Mesodermal cell (in vitro differentiated cells): ENCODE data around the gene NOVA1.

ENCODE experiments used
- H3K27ac ChIP-seq: 2 replicates; pipeline ENCODE4 v1.7.0; 2013; ENCODE audit warnings: mild to moderate bottlenecking, low read depth, low read length, moderate library complexity; ENCODE audit not compliant: severe bottlenecking
- H3K36me3 ChIP-seq: 2 replicates; pipeline ENCODE4 v1.7.1; 2013; ENCODE audit warnings: mild to moderate bottlenecking, low read length, moderate library complexity; ENCODE audit not compliant: control insufficient read depth, insufficient read depth
- H3K4me1 ChIP-seq: one replicate; pipeline ENCODE4 v1.7.1; 2013; ENCODE audit warnings: mild to moderate bottlenecking, low read length; ENCODE audit not compliant: insufficient read depth, control insufficient read depth, poor library complexity, severe bottlenecking
- H3K4me3 ChIP-seq: 2 replicates; pipeline ENCODE4 v1.7.0; 2013; ENCODE audit warnings: low read length, control low read depth, mild to moderate bottlenecking; ENCODE audit not compliant: insufficient read depth, poor library complexity, severe bottlenecking; ENCODE audit errors: extremely low read depth
- H3K9me3 ChIP-seq: 2 replicates; pipeline ENCODE4 v1.7.1; 2013; ENCODE audit warnings: mild to moderate bottlenecking, low read length, moderate library complexity; ENCODE audit not compliant: control insufficient read depth
- WGBS, 2 experiments: methylation state at CpG; one replicate each; pipeline ENCODE4 v1.1.5; 2013; ENCODE audit warnings: missing lambda C conversion rate in 2 of 2; ENCODE audit not compliant: insufficient coverage in 2 of 2; 5-methylcytosine and 5-hydroxymethylcytosine counted together

Gene NOVA1

DNA sequence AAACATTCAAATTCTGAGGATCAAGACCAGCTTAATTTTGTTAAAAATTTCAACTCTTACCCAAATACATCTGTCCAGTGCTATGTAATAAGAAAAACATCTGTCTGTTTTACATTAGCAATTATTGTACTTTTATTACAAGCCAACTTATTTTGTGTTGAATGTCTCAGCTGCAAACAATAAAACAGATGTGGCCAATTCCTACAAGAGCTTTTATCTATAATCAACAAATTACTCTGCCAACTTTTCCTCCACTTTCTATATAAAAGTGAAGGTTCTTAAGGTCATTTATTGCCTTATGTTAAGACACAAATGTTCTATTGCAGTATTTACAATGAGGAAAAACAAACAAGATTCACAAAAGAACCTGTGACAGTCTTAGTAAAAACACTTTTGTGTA, 72.7 kb downstream of the NOVA1 start:
- no peak overlapping the region for H3K4me3 ChIP-seq

DNA sequence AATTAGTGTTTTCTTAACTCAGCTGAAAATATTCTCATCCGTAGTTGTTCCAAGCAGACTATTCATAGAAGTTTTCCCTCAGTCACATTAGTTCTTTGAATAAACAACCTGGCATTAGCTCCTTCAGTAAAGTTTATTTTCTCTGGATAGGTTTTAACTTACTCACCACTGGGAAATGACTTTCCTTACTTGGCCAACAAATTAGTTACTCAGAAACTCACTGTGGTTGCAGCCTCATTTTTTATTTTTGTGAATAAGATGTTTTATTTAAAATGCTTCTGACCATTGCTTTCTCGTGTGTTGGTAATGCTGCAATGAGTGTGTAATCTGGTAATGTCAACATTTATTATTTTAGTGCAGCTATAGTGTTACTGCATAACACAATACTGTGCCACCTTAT, 74.9 kb downstream of the NOVA1 start:
- Histone ChIP-seq H3K9me3 (no peaks in the 10 kb centered on the region), H3K4me3 (no peak overlapping the region)

More for the DNA sequence above, 72.7 kb downstream of the NOVA1 start:
- H3K27ac ChIP-seq: no peak overlapping the region
- H3K9me3 ChIP-seq: no peaks in the 10 kb centered on the region
- peaks cover 4% of the 10 kb centered on the region for H3K4me1 ChIP-seq
- H3K36me3 ChIP-seq: no peaks in the 10 kb centered on the region

DNA sequence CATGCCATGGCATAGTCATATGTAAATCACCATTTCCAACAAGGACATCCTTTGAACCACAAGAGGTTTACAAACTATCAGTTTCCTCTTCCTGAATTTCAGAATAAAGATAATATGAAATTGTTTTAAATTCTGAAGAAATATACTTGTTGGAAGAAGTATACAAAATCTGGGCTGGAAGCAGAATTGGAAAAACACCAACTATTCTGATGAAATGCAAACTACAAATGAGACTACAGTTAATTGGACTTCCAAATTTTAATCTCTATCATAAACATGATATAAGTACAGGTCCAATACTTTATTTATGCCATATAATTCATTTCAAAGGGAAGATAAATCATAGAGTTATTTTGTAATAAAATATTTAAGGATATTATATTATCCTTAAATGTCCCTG, 80.1 kb downstream of the NOVA1 start:
- H3K9me3 ChIP-seq: no peaks in the 10 kb centered on the region
- no peak overlapping the region for H3K27ac ChIP-seq
- H3K4me1 ChIP-seq: peaks cover under 1% of the 10 kb centered on the region
- H3K4me3 ChIP-seq: no peak overlapping the region
- no peaks in the 10 kb centered on the region for H3K36me3 ChIP-seq

More for the DNA sequence above, 74.9 kb downstream of the NOVA1 start:
- Histone ChIP-seq H3K4me1 (peaks cover 4% of the 10 kb centered on the region), H3K27ac (no peak overlapping the region), H3K36me3 (no peaks in the 10 kb centered on the region)
- WGBS, 2 experiments: no CpG with 5 or more reads among the region's 2 CpGs

DNA sequence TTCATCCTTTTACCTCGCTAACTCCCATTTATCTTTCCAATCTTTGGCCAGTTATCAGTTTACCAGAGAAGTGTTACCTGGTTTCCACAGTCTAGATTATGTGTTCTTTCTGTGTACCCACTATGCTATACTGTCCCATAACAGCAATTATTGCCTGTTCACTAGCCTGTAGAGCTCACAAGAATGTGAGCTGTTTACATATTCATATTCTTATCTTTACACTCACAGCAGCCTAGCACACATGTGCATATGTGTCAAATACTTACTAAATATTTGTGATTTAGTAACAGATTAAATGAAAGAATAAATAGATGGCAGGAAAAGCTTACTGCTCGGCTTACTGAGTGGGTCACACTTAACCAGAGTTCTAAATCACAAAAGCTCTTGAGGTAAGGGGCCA, 97.8 kb downstream of the NOVA1 start:
- 70 to 100% methylated on average over 1 of the region's 2 CpGs for WGBS, 2 experiments
- H3K4me1 ChIP-seq: no peaks in the 10 kb centered on the region

DNA sequence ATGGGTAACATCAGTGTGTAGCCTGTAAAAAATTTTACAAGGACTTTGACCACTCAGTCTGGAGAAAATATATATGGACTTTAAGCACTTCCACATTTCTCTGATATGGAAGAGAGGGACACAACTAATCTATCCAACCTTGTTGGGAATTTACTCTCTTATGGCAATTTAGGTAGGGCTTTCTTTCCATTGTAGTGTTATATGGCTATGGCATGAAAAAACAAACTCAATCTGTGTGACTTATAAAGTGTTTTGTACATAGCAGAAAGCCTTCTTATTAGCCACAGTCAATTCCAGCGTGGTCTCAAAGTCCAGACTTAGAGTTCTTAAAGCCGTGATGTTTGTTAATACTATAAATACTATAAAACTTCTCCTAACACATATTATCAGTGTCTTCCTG, 98.3 kb downstream of the NOVA1 start:
- Histone ChIP-seq H3K4me1 (no peaks in the 10 kb centered on the region), H3K27ac (no peak overlapping the region), H3K4me3 (no peak overlapping the region), H3K36me3 (no peaks in the 10 kb centered on the region), H3K9me3 (no peaks in the 10 kb centered on the region)
- WGBS, 2 experiments: no CpG with 5 or more reads among the region's 2 CpGs

More for the DNA sequence above, 97.8 kb downstream of the NOVA1 start:
- Histone ChIP-seq H3K9me3 (no peaks in the 10 kb centered on the region), H3K4me3 (no peak overlapping the region), H3K36me3 (no peaks in the 10 kb centered on the region), H3K27ac (no peak overlapping the region)

DNA sequence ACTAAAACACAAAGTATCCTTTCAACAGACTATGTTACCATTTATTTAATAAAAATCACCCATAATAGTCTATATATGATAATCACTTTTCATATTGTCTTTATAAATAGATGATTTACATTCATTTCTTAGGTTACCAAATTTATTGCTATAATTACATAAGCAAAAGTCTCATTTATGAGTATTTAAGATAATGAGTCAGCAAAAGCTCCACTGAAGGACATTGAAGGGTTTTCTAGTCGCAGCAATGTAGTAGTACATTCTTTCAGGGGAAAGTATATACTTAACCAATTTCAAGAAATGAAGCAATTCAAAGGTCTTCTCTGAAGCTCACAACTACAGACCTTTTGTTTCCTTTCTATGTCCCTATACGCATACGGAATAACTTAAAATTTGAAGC, 110.9 kb downstream of the NOVA1 start:
- Histone ChIP-seq H3K27ac (no peak overlapping the region), H3K9me3 (no peaks in the 10 kb centered on the region), H3K36me3 (no peaks in the 10 kb centered on the region), H3K4me3 (no peak overlapping the region), H3K4me1 (no peaks in the 10 kb centered on the region)
- 94% methylated on average over 2 of the region's 3 CpGs; no CpG with 5 or more reads in 1 of the 2 experiments for WGBS, 2 experiments

DNA sequence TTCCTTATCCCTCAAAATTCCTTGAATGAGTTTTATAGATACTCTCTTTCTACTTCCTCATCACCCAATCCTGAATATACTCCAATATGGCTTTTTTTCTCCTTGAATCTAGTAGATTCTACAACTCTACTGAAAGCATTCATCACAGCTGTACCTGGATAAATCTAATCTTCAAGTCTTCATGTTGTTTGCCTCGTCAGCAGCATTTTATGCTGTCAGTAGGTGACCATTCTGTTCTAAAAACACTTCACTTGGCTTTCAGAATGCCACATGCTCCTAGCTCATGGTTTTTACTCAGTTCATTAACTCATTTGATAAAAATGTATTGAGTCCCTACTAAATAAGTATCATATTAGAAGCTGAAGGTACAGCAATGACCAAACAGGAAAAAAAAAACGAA, 113.3 kb downstream of the NOVA1 start:
- Histone ChIP-seq H3K27ac (no peak overlapping the region), H3K36me3 (no peaks in the 10 kb centered on the region), H3K9me3 (no peaks in the 10 kb centered on the region), H3K4me3 (no peak overlapping the region), H3K4me1 (no peaks in the 10 kb centered on the region)
- 90 to 100% methylated on average over 1 of the region's 2 CpGs for WGBS, 2 experiments

DNA sequence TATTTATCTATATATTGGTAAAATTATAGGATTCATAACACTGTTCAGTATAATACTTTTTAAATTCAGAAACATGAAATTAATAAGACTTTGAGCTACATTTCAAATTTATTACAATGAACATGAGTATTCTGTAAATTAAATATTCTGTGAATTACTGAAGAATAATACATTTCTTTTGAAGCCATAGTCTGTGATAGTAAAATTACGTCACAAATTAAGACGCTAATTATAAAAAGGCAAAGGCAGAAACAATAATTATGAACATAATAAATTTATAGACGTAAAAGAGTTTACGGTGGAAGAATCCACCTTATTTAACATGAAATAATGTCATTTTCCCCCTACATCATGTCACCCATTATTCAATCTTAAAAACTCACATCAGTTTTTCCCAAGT, 118.9 kb downstream of the NOVA1 start:
- H3K4me3 ChIP-seq: no peak overlapping the region
- H3K9me3 ChIP-seq: no peaks in the 10 kb centered on the region
- no CpG with 5 or more reads among the region's 4 CpGs for WGBS, 2 experiments
- H3K4me1 ChIP-seq: no peaks in the 10 kb centered on the region
- H3K27ac ChIP-seq: no peak overlapping the region
- H3K36me3 ChIP-seq: no peaks in the 10 kb centered on the region

DNA sequence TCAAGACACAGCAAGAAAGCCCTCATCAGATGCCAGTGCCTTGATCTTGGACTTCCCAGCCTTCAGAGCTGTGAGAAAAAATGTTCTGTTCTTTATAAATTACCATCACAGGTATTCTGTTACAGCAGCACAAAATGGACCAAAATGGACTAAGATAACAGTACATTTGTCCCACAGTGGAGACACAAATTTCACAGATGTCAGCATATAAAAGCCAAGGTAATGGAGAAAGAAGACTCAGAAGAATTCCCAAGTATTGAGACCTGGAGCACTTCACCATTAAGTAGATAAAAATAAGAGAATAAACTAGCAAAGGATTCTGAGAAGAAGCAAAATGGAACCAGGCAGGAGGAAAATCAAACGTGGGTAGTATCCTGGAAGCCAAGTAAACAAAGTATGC, 131.0 kb downstream of the NOVA1 start:
- 100% methylated on average over 1 of the region's 1 CpG for WGBS, 2 experiments
- H3K27ac ChIP-seq: no peak overlapping the region
- H3K4me3 ChIP-seq: no peak overlapping the region
- no peaks in the 10 kb centered on the region for H3K36me3 ChIP-seq
- H3K4me1 ChIP-seq: no peaks in the 10 kb centered on the region
- H3K9me3 ChIP-seq: no peaks in the 10 kb centered on the region

DNA sequence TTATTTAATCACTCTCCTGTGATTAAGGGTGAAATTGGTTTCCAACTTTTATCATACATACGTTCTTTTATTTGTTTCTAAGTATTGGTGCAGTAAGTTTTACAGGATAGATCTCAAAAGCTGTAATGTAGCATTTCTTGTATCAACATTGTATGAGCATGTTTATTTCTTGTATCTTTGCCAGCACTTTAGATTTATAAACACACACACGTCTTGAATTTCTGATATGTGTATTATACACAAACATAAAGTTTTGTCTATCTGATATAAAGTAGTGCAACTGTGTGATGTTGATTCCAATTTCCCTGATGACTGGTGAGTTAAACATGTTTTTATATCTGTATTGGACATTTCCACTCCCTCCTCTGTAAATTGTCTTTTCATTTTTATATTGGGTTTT, 134.7 kb downstream of the NOVA1 start:
- Histone ChIP-seq H3K4me1 (no peaks in the 10 kb centered on the region), H3K9me3 (no peaks in the 10 kb centered on the region), H3K36me3 (no peaks in the 10 kb centered on the region), H3K27ac (no peak overlapping the region), H3K4me3 (no peak overlapping the region)
- WGBS, 2 experiments: no CpG with 5 or more reads among the region's 2 CpGs

DNA sequence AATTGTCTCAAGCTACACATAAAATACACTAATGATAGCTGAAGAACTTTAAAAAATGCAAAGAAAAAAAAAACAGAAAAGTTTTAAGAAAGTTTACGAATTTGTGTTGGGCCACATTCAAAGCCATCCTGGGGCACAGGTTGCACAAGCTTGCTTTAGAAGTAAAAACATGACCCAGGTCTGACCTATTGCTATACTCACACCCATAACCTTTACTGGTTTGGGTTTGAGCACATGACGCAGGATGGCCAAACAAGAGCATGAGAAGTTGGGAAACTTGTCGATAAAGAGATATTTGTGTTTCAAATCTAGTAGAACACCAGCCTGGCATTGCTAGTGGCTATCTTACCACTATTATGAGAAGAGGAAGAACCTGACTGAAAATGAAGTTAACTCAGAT, 143.7 kb downstream of the NOVA1 start:
- 60 to 72% methylated on average over 1 to 2 of the region's 3 CpGs for WGBS, 2 experiments
- Histone ChIP-seq H3K9me3 (no peaks in the 10 kb centered on the region), H3K4me1 (no peaks in the 10 kb centered on the region), H3K27ac (no peak overlapping the region), H3K36me3 (no peaks in the 10 kb centered on the region), H3K4me3 (no peak overlapping the region)
